ENCODE results near the gene ABCF2.

- TF ChIP-seq POLR2A (IDR thresholded peaks at IDR 0.05), result no peak
- TF ChIP-seq CTCF (IDR thresholded peaks at IDR 0.05), result no peak
- TF ChIP-seq POLR2AphosphoS5 (IDR thresholded peaks at IDR 0.05), result no peak
These were observed 19.2 kb downstream of the ABCF2 start for GRCh38 chr7:151207804-151208203.

Measured in gastroesophageal sphincter (tissue), 3 donors.